OCI-LY7 (cell line): Measurements from ENCODE around the gene SRBD1. TPM values are rescaled to one million over a fixed set of nuclear protein-coding genes. Genes with fewer than 3 reads are reported as not detected.

Source experiments
- BruUV-seq: library from RNA; stranded (reverse); fragments of 400-500 nt; replicated peaks from 2 replicates; lab custom pipeline; 2021; lab: Mats Ljungman, UMichigan
- CTCF ChIA-PET: fragments of 300-600 bp; sonication (Branson Sonifier 250); formaldehyde crosslinking; loops from one replicate; lab custom pipeline; 2022; ENCODE audit warnings: antibody characterized with exemption; ENCODE audit not compliant: unreplicated experiment; lab: Charles Lee
- POLR2A ChIA-PET: fragments of 300-600 bp; sonication (Branson Sonifier 250); formaldehyde crosslinking; loops from one replicate; lab custom pipeline; 2022; ENCODE audit warnings: antibody characterized with exemption; lab: Charles Lee
- DNase-seq: peaks from one replicate; pipeline ENCODE4 v3.0.0-alpha.2; 2015; ENCODE audit warnings: low spot score
- H2AFZ ChIP-seq: fragments of 200-600 bp; sonication (generic), shearing (Covaris generic); 2 replicates; pipeline ENCODE4 v1.6.1; 2014; ENCODE audit warnings: mild to moderate bottlenecking, antibody characterized with exemption, low read length, moderate library complexity
- H3K27ac ChIP-seq: fragments of 200-600 bp; sonication (generic); 2 replicates; pipeline ENCODE4 v1.5.1; 2014; ENCODE audit warnings: mixed run types, low read depth, mild to moderate bottlenecking, moderate library complexity, low read length, inconsistent platforms; ENCODE audit not compliant: poor library complexity, severe bottlenecking
- H3K36me3 ChIP-seq: fragments of 200-600 bp; sonication (generic); 2 replicates; pipeline ENCODE4 v1.6.1; 2014; ENCODE audit warnings: mild to moderate bottlenecking, antibody characterized with exemption, low read length, moderate library complexity, mixed read lengths; ENCODE audit not compliant: insufficient read depth
- H3K4me1 ChIP-seq: fragments of 200-600 bp; sonication (generic); 2 replicates; pipeline ENCODE4 v1.5.1; 2014; ENCODE audit warnings: mild to moderate bottlenecking, low read length; ENCODE audit not compliant: insufficient read depth, poor library complexity, severe bottlenecking
- H3K4me2 ChIP-seq: fragments of 200-600 bp; sonication (generic); 2 replicates; pipeline ENCODE4 v1.6.1; 2014; ENCODE audit warnings: mild to moderate bottlenecking, low read length
- H3K4me3 ChIP-seq: fragments of 200-600 bp; sonication (generic); 2 replicates; pipeline ENCODE4 v1.5.1; 2014; ENCODE audit warnings: mild to moderate bottlenecking, low read depth, low read length; ENCODE audit not compliant: poor library complexity, severe bottlenecking
- H3K79me2 ChIP-seq: fragments of 200-600 bp; sonication (generic); 2 replicates; pipeline ENCODE4 v1.6.1; 2016; ENCODE audit warnings: low read depth, mild to moderate bottlenecking, low read length, moderate library complexity, mixed read lengths; ENCODE audit not compliant: insufficient read depth
- H3K9me2 ChIP-seq: fragments of 200-600 bp; sonication (generic); 2 replicates; pipeline ENCODE4 v1.6.1; 2016; ENCODE audit warnings: mild to moderate bottlenecking, low read length, mixed read lengths; ENCODE audit not compliant: insufficient read depth
- H3K9me3 ChIP-seq: fragments of 200-600 bp; sonication (generic); 2 replicates; pipeline ENCODE4 v1.6.1; 2014; ENCODE audit warnings: mild to moderate bottlenecking, mixed run types, low read length, mixed read lengths
- H4K20me1 ChIP-seq: fragments of 200-600 bp; sonication (generic); 2 replicates; pipeline ENCODE4 v1.6.1; 2014; ENCODE audit warnings: mild to moderate bottlenecking, antibody characterized with exemption, low read length, moderate library complexity, mixed read lengths; ENCODE audit not compliant: insufficient read depth
- EZH2phosphoT487 ChIP-seq: fragments of 200-600 bp; sonication (generic); IDR thresholded peaks from 2 replicates; pipeline ENCODE4 v1.6.1; 2018; ENCODE audit warnings: low read depth, borderline replicate concordance, mild to moderate bottlenecking, mixed run types, antibody characterized with exemption, low read length, moderate library complexity, mixed read lengths
- intact Hi-C: fragments of 100-400 bp; cut with micrococcal nuclease; formaldehyde crosslinking; loops from one replicate; pipeline ENCODE4 v1.10.0; 2022; ENCODE audit not compliant: unreplicated experiment
- total RNA-seq, 2 experiments: library from RNA; depleted of rRNA in 1 of 2; stranded (reverse); fragments of >200 nt in 1 of 2; shearing (Covaris generic) in 1 of 2; gene quantifications; 2 replicates each; pipeline ENCODE4 v1.2.3, GENCODE V29; 2014 to 2022
- TF ChIP-seq, protein P1 (sequence below): fragments of 200-600 bp; sonication (generic); conservative IDR thresholded peaks from 2 replicates; pipeline ENCODE4 v1.5.1; 2014; ENCODE audit warnings: mild to moderate bottlenecking, antibody characterized with exemption, low read length, moderate library complexity, mixed read lengths

SRBD1 gene
- total RNA-seq, 2 experiments from 2014 or later: 13.9 to 16.0 TPM

GRCh38 chr2:45598545-45598944, 12.5 kb downstream of the SRBD1 start:
- H3K9me3 ChIP-seq: no peaks in the 10 kb centered on the region
- no peaks in the 10 kb centered on the region for H3K4me1 ChIP-seq
- no peak overlapping the region for H3K4me3 ChIP-seq
- CTCF ChIA-PET: no interaction called here
- no peak for DNase-seq
- no peak overlapping the region for H3K27ac ChIP-seq
- H4K20me1 ChIP-seq: no peaks in the 10 kb centered on the region
- no peak overlapping the region for H3K4me2 ChIP-seq
- H3K36me3 ChIP-seq: peaks cover 76% of the 10 kb centered on the region
- intact Hi-C loops: no loop called here
- BruUV-seq: no TSS peak
- H2AFZ ChIP-seq: no peak overlapping the region
- H3K79me2 ChIP-seq: no peaks in the 10 kb centered on the region
- TF ChIP-seq, protein P1, sequence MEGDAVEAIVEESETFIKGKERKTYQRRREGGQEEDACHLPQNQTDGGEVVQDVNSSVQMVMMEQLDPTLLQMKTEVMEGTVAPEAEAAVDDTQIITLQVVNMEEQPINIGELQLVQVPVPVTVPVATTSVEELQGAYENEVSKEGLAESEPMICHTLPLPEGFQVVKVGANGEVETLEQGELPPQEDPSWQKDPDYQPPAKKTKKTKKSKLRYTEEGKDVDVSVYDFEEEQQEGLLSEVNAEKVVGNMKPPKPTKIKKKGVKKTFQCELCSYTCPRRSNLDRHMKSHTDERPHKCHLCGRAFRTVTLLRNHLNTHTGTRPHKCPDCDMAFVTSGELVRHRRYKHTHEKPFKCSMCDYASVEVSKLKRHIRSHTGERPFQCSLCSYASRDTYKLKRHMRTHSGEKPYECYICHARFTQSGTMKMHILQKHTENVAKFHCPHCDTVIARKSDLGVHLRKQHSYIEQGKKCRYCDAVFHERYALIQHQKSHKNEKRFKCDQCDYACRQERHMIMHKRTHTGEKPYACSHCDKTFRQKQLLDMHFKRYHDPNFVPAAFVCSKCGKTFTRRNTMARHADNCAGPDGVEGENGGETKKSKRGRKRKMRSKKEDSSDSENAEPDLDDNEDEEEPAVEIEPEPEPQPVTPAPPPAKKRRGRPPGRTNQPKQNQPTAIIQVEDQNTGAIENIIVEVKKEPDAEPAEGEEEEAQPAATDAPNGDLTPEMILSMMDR: no peak
- no peak for TF ChIP-seq EZH2phosphoT487
- POLR2A ChIA-PET: interaction anchor here (0.8 to 1.2 kb wide), 2 partner anchors 14 to 17 kb away, joined by 3 read pairs; no protein-coding TSS in a partner anchor
- no peaks in the 10 kb centered on the region for H3K9me2 ChIP-seq

GRCh38 chr2:45596761-45597160, 14.3 kb downstream of the SRBD1 start:
- POLR2A ChIA-PET: interaction anchor here (0.6 to 1.4 kb wide), 2 partner anchors 12 to 13 kb away, joined by 3 to 4 read pairs; no protein-coding TSS in a partner anchor

More at GRCh38 chr2:45596761-45597160, 14.3 kb downstream of the SRBD1 start:
- no TSS peak for BruUV-seq
- intact Hi-C loops: no loop called here
- Histone ChIP-seq H3K79me2 (no peaks in the 10 kb centered on the region), H3K4me3 (no peak overlapping the region), H3K9me2 (no peaks in the 10 kb centered on the region), H3K4me1 (no peaks in the 10 kb centered on the region), H3K9me3 (no peaks in the 10 kb centered on the region), H2AFZ (no peak overlapping the region), H3K36me3 (peaks cover 76% of the 10 kb centered on the region), H4K20me1 (no peaks in the 10 kb centered on the region), H3K4me2 (no peak overlapping the region), H3K27ac (no peak overlapping the region)
- CTCF ChIA-PET: no interaction called here
- no peak for DNase-seq
- TF ChIP-seq, protein P1: no peak
- TF ChIP-seq EZH2phosphoT487: no peak
